HepG2 (cell line): ENCODE data around the gene LDLRAD4. TPM values are rescaled to one million over a fixed set of nuclear protein-coding genes. Genes with fewer than 3 reads are reported as not detected.

Experiments
- ATAC-seq: fragments of 200-7000 bp; cut with Tn5 transposase; 3 replicates; pipeline ENCODE4 v1.9.1; 2020; ENCODE audit warnings: mild to moderate bottlenecking, moderate library complexity
- BruUV-seq: library from RNA; stranded (reverse); fragments of 400-500 nt; replicated peaks from 2 replicates; lab custom pipeline; 2021; lab: Mats Ljungman, UMichigan
- CTCF ChIA-PET: fragments of 300-600 bp; formaldehyde crosslinking; extraction: SDS; loops from one replicate; lab custom pipeline; 2021; ENCODE audit warnings: low total read pairs, inconsistent platforms, low intra/inter-chr PET ratio; lab: Yijun Ruan, JAX
- POLR2A ChIA-PET: fragments of 350-600 bp; sonication (Branson Sonifier 250); formaldehyde crosslinking; loops from one replicate; lab custom pipeline; 2020; ENCODE audit warnings: antibody characterized with exemption, inconsistent platforms; lab: Yijun Ruan, JAX
- DNase-seq: peaks from one replicate; pipeline ENCODE4 v3.0.0-alpha.2; 2015; ENCODE audit warnings: low spot score
- FAIRE-seq: peaks from 3 replicates; lab custom pipeline; 2011; peaks lifted over from hg19 to GRCh38; lab: Jason Lieb, UNC
- H2AFZ ChIP-seq: one replicate; pipeline ENCODE4 v1.6.1; 2011; ENCODE audit warnings: low read length, inconsistent platforms
- H3K27ac ChIP-seq: fragments of 300-600 bp; 3 replicates; pipeline ENCODE4 v1.8.0; 2011; ENCODE audit warnings: mixed run types, mild to moderate bottlenecking, mixed read lengths, low read length, inconsistent platforms; ENCODE audit not compliant: insufficient read depth; ENCODE audit errors: extremely low read length
- H3K27me3 ChIP-seq, 2 experiments: fragments of 200-600 bp in 1 of 2; 2 replicates in 1 of 2; 3 replicates in 1 of 2; pipeline versions ENCODE4 v1.6.0 to v1.8.0; 2011; ENCODE audit warnings: low read length in 2 of 2, mild to moderate bottlenecking in 2 of 2, moderate library complexity in 2 of 2, inconsistent platforms in 1 of 2; ENCODE audit not compliant: insufficient read depth in 2 of 2, control insufficient read depth in 1 of 2
- H3K36me3 ChIP-seq, 2 experiments: fragments of 200-600 bp in 1 of 2; replicated peaks in 1 of 2; 2 replicates in 1 of 2; 3 replicates in 1 of 2; pipeline versions ENCODE4 v1.5.1 to v1.8.0; 2011; ENCODE audit warnings: low read length in 2 of 2, inconsistent platforms in 1 of 2; ENCODE audit not compliant: insufficient read depth in 2 of 2, control insufficient read depth in 1 of 2
- H3K4me1 ChIP-seq: 2 replicates; pipeline ENCODE4 v1.5.1; 2012; ENCODE audit warnings: low read length, inconsistent platforms; ENCODE audit not compliant: insufficient read depth
- H3K4me2 ChIP-seq: 2 replicates; pipeline ENCODE4 v1.6.0; 2011; ENCODE audit warnings: low read depth, low read length, inconsistent platforms
- H3K4me3 ChIP-seq, 3 experiments: fragments of 200-600 bp in 1 of 3; sonication (generic), shearing (Covaris generic) in 1 of 3; replicated peaks in 1 of 3; 2 replicates each; pipeline ENCODE4 v1.5.1; 2011 to 2016; ENCODE audit warnings: low read length in 3 of 3, inconsistent platforms in 2 of 3, low read depth in 2 of 3, mild to moderate bottlenecking in 2 of 3, control low read depth in 1 of 3, mixed read lengths in 1 of 3; ENCODE audit not compliant: insufficient read depth in 1 of 3
- H3K79me2 ChIP-seq: one replicate; pipeline ENCODE4 v1.6.1; 2011; ENCODE audit warnings: low read length, inconsistent platforms; ENCODE audit not compliant: insufficient read depth
- H3K9ac ChIP-seq: 2 replicates; pipeline ENCODE4 v1.6.0; 2011; ENCODE audit warnings: mild to moderate bottlenecking, low read depth, low read length, inconsistent platforms; ENCODE audit not compliant: insufficient read depth
- H3K9me3 ChIP-seq: 2 replicates; pipeline ENCODE4 v1.5.1; 2012; ENCODE audit warnings: mild to moderate bottlenecking, low read length
- H4K20me1 ChIP-seq: 2 replicates; pipeline ENCODE4 v1.6.0; 2011; ENCODE audit warnings: inconsistent platforms, mild to moderate bottlenecking, low read length, moderate library complexity; ENCODE audit not compliant: insufficient read depth
- IKZF5 ChIP-seq: IDR thresholded peaks from 2 replicates; pipeline ENCODE4 v1.6.1; 2018; ENCODE audit warnings: missing genetic modification reagents, mild to moderate bottlenecking, missing compliant biosample characterization
- NR1H2 ChIP-seq: sonication (generic); formaldehyde crosslinking; IDR thresholded peaks from 2 replicates; pipeline ENCODE4 v1.8.1; 2022; ENCODE audit warnings: low read depth, missing genetic modification reagents, borderline replicate concordance
- SOX13 ChIP-seq, 3 experiments: fragments of 450-650 bp in 1 of 3; sonication (generic) in 1 of 3; formaldehyde crosslinking in 1 of 3; IDR thresholded peaks in 2 of 3; conservative IDR thresholded peaks in 1 of 3; 2 replicates each; pipeline versions ENCODE4 v1.5.0 to v1.6.1; 2016 to 2020; ENCODE audit warnings: antibody characterized with exemption in 1 of 3, mild to moderate bottlenecking in 1 of 3, missing compliant biosample characterization in 1 of 3, missing genetic modification reagents in 1 of 3, moderate library complexity in 1 of 3
- THRA ChIP-seq: sonication (generic); formaldehyde crosslinking; IDR thresholded peaks from 2 replicates; pipeline ENCODE4 v1.4.0; 2020; ENCODE audit warnings: missing genetic modification reagents, borderline replicate concordance
- USF2 ChIP-seq, 2 experiments: sonication (generic) in 1 of 2; formaldehyde crosslinking in 1 of 2; IDR thresholded peaks; 2 replicates each; pipeline versions ENCODE4 v1.5.1 to v1.6.1; 2011 to 2020; ENCODE audit warnings: borderline replicate concordance in 1 of 2, low read depth in 1 of 2, low read length in 1 of 2, mild to moderate bottlenecking in 1 of 2, missing genetic modification reagents in 1 of 2, moderate library complexity in 1 of 2
- ZNF407 ChIP-seq: sonication (generic); formaldehyde crosslinking; IDR thresholded peaks from one replicate; pipeline ENCODE4 v1.5.1; 2020; ENCODE audit warnings: mild to moderate bottlenecking, missing genetic modification reagents; ENCODE audit errors: not compliant biosample characterization
- WGBS: methylation state at CpG from one replicate; pipeline ENCODE4 v1.1.6; 2017; ENCODE audit warnings: low lambda C conversion rate; 5-methylcytosine and 5-hydroxymethylcytosine counted together
- in situ Hi-C: cut with HindIII; loops from 2 replicates; pipeline ENCODE4 v1.10.0; 2017; ENCODE audit warnings: low pct_unique_long_range_greater_than_20kb; ENCODE audit not compliant: extremely low pct_ligation_motif_present
- intact Hi-C: fragments of 100-400 bp; cut with micrococcal nuclease; formaldehyde crosslinking; loops from one replicate; pipeline ENCODE4 v1.10.0; 2022; ENCODE audit not compliant: unreplicated experiment
- polyA plus RNA-seq, 8 experiments: library from polyadenylated mRNA; depleted of rRNA in 3 of 8; stranded (reverse) in 7 of 8; unstranded in 1 of 8; fragments of >200 nt; fragmentation: Illumina TruSeq in 4 of 8; extraction: Trizol in 4 of 8; gene quantifications; 2 replicates each; pipeline versions ENCODE4 v1.2.1 to v1.2.3, GENCODE V29; 2011 to 2016; ENCODE audit warnings: low read depth in 4 of 8, missing spikeins in 1 of 8, mixed read lengths in 1 of 8; ENCODE audit not compliant: insufficient read depth in 1 of 8
- total RNA-seq, 5 experiments: library from RNA; depleted of rRNA; stranded (reverse); fragments of >200 nt; fragmentation: Illumina TruSeq; extraction: Trizol; gene quantifications; 2 replicates each; pipeline ENCODE4 v1.2.3, GENCODE V29; 2016; ENCODE audit warnings: low read depth in 1 of 5

Gene LDLRAD4
- total and polyA plus RNA-seq, 2 of the 13 experiments (the other 11 are each of a cell fraction or from before 2014, with no cell fraction given) = 13.6 to 20.9 TPM

GRCh38 chr18:13313006-13313686 lies 94.6 kb downstream of the LDLRAD4 start (continued):
- TF ChIP-seq SOX13 (IDR thresholded peaks at IDR 0.05) = no peak
- peak in 1 of 2 experiments; percentile 61; a peak in 1 of 4 replicates for TF ChIP-seq SOX13 (CRISPR knock-in tag; conservative IDR thresholded peaks at IDR 0.05 in 1 of 2, IDR thresholded peaks at IDR 0.05 in 1 of 2)
- peak; percentile 20; the same call in 1 of the 2 replicates for TF ChIP-seq THRA (CRISPR knock-in tag)
- peak; percentile 75 for TF ChIP-seq USF2 (IDR thresholded peaks at IDR 0.05; ENCODE audit: low read depth, low read length)
- TF ChIP-seq USF2 (CRISPR knock-in tag; IDR thresholded peaks at IDR 0.05; ENCODE audit: borderline replicate concordance) = peak; percentile 89; the same call in 1 of the 2 replicates
- TF ChIP-seq, all 625 proteins: peak for 50

- Histone ChIP-seq H3K4me2 (no peak overlapping the region), H3K4me3 (no peak overlapping the region), H3K27ac (no peak overlapping the region), H3K4me1 (peaks cover 20% of the 10 kb centered on the region), H2AFZ (no peak overlapping the region), H3K36me3 (no peaks in the 10 kb centered on the region), H4K20me1 (no peaks in the 10 kb centered on the region), H3K9ac (no peak overlapping the region), H3K9me3 (peaks cover 16% of the 10 kb centered on the region), H3K79me2 (no peaks in the 10 kb centered on the region), H3K27me3 (no peaks in the 10 kb centered on the region)
- intact Hi-C loops = loop anchor here (5.0 kb wide), 1 partner anchor 37 kb away; no protein-coding TSS in a partner anchor
- ChIA-PET CTCF (no interaction called here), POLR2A (no interaction called here)
- in situ Hi-C loops = no loop called here
- 100% methylated on average over 2 of the region's 2 CpGs for WGBS
- no peak for FAIRE-seq
- no TSS peak for BruUV-seq
- no peak for DNase-seq
- ATAC-seq = no peak
- no peak for TF ChIP-seq ZNF407
- no peak for TF ChIP-seq IKZF5 (CRISPR knock-in tag)
- no peak for TF ChIP-seq NR1H2
Observed at GRCh38 chr18:13315000-13315399, 96.4 kb downstream of the LDLRAD4 start.
